Stimulated activated CD4-positive, alpha-beta T cell treated with anti-CD3 and anti-CD28 coated beads, Interleukin-4, amount 100 ng/mL, for 1 hour (primary cell): ENCODE results near the gene CEBPG.

Source experiments
- DNase-seq: peaks from one replicate; pipeline ENCODE4 v3.0.0-alpha.2; 2020

The CEBPG gene

DNA sequence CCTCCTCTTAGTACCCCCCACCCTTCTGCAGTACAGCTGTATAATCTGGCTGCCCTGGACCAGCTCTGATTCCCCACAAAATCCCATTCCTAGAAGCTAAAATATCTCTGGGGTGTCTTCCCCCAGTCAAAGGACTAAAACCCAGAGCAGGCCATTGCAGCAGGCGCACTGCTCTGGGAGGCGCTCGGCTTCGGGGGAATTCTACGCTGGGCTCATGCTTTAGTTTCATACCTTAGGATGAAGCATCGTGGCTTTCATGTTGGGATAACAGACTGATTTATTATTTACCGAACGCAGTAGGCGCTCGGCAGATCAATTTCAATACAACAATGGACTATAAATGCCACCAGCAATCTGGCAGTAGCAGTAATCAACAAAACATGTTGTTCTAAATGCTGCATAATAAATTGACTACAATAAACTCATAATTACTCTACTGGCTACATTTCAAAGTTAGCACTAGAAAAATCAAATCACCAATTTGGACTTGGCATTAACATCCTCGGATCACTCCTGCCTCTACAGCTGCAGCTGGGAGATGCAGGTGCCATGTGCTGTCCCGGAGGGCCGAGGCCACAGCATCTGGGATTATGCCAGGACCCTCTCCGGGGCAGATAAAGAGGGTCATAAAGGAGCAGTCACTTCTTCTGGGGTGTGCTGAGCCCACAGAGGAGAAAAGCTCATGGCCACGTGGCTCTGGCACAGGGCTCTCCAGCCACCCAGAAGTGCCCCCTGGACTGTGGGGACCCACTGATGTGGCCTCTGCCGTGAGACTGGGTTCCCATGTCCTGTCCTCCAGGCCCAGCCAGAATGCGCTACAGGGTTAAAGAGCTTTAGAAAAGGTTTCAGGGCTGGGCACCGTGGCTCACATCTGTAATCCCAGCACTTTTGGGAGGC lies 35.3 kb downstream of the CEBPG start:
- DNase-seq: no peak

DNA sequence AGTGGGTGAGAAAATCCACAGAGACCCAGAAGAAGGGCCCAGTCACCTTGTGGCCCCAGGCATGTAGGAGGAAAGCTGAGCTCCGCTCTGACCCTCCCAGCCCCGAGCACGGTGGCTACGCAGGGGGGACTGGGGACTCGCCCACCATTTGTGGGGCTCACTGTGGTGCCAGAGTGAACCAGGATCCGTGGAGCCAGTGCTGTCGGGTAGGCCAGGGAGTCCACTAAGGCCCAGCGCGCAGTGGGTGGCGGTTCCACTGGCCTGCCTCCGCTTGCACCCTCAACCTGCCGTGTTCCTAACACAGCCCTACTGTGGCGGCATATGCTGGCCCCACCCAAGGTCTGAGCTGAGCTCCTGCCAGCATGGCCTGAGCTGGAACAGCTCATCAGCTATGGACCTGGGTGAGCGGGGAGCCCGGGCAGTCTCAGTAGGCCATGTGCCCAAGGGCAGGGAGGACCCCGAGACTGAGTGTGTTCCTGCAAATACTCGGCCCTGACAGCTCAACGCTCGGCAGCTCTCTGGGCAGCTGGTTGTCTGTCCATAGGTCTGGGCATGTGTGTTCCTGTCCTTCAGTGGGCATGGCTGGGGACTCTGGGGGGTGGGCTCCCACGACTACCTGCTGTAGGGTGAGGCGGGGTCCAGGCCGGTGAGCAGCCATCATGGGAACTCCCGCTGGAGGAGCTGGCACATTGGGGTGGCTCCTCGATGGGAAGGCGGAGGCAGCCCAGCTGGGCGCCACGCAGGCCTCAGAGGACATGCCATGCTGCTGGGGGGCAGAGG lies 36.6 kb downstream of the CEBPG start:
- no peak for DNase-seq

DNA sequence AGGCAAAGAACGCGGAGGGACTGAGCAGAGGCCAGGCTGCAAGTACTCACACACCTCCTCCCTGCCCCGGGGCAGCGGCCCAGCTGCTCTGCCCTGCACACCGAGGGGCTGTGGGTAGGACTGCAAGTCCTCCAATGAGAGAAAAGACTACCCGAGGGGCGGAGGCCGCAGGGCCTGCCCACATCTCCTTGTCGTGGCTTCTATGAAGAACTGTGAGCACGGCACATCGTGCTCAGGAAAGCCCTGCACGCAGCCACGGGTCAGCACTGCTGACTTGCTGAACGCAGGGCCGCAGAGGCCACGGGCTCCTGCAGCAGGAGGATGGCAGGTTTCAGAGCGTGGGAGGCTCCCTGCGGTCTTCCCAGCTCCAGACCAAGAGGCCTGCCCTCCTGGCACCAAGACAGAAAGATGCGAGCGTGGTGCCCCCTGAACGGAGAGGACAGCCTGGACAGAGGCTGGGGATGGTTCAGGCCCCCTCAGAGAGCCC lies 37.4 kb downstream of the CEBPG start:
- DNase-seq: no peak

DNA sequence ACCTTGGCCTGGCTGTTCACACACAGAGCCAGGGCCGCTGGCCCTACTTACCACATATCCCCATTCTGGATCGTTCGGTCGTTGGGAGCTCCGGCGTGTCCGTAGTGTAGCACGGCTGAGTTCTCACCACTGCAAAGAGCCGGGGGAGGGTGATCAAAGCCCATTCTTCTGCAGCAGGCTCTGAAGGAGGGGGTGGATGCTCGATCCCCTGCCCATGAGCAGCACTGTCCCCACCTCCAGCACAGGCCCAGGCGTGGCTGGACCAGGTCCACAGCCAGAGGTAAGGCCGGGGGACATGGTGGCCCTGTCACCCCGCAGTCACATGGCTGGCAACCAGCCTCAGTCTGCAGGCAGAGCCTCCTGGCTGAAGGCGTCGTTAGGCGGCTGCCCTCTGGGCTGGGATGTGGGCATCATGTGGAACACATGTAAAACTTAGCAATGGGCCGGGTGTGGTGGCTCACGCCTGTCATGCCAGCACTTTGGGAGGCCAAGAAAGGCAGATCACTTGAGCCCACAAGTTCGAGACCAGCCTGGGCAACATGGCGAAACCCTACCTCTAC lies 38.2 kb downstream of the CEBPG start:
- DNase-seq: no peak

DNA sequence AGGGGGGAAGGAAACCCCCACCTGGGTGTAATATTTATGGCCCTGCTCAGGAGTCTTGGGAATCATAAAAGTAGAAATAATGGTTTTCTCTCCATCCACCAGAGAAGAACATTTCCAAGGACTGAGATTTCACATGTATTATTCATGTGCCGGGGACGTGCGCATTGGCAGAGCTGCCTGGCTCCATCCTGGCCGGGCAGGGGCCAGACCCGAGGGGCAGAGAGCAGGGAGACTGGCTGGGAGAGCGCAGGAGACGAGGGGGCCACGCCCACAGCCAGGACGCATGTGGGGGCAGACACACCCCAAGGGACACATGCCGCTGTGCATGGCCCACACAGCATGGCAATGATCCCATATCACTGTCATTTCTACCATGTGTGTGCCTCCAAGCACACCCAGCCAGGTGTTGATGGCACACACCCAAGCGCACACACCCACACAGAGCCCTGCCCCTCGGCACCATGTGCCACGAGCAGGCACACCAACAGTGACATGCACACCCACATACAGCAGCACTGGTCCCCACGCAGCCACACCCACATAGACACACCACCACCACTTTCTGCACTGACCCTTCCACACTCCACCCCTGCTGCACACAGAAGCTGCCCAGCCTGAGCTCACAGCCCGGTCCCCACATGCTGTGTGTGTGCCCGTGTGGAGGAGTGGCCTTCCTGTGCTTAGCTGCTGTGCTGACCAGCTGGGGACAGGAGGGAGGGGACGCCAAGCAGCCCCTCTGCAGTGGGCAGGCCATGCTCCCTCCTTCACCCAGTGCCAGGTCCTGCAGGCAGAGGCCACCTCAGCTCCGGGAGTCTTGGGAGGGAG lies 39.3 kb downstream of the CEBPG start:
- DNase-seq: no peak

DNA sequence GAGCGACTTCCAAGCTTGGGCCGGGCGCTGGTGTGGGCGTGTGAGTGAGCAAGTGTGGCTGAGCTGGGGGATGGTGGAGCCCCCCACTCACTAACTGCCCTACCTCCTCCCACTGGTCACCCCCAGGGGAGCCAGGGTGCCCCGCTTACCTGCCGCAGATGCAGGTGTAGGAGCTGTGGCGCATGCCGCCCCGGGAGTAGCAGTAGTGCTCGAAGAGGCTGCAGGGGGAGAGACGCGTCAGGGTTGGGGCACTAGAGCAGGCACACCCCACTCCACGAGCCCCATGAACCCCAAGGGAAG lies 39.9 kb downstream of the CEBPG start:
- no peak for DNase-seq

DNA sequence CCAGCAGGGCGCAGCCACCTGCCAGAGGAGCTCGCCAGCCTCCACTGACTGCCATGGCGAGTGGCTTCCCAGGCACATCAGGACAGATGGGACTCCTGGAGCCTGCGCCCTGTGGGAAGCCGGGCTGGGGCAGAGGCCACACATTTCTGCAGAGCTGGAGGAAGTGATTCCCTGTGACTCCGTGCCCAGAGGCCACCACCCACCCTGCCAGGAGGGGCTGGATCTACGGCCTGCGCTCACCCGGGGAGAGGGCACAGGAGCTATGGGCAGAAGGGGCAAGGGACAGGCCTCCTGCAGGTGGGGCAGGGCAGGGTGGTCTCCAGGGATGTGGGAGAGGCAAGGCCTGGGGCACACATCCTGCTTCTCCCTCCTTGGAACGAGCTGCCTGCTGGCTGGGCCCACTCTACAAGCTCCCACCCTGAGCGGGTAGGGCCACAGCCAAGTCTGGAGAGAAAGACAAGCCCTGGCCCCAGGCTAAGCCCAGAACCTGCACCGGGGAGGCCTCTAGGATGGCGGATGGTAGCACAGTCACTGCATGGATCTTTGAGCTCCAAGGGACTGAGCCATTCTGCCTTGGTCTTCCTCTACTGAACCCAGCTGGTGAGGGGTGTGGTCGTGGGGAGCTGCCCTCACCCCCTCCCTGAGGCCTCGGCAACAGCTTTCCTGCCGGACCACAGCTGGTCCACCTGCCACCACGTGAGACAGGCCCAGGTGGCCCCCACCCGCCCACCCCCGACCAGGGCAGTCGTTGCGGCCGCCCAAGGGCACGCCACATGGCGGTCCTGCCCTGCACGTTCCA lies 40.6 kb downstream of the CEBPG start:
- DNase-seq: no peak

DNA sequence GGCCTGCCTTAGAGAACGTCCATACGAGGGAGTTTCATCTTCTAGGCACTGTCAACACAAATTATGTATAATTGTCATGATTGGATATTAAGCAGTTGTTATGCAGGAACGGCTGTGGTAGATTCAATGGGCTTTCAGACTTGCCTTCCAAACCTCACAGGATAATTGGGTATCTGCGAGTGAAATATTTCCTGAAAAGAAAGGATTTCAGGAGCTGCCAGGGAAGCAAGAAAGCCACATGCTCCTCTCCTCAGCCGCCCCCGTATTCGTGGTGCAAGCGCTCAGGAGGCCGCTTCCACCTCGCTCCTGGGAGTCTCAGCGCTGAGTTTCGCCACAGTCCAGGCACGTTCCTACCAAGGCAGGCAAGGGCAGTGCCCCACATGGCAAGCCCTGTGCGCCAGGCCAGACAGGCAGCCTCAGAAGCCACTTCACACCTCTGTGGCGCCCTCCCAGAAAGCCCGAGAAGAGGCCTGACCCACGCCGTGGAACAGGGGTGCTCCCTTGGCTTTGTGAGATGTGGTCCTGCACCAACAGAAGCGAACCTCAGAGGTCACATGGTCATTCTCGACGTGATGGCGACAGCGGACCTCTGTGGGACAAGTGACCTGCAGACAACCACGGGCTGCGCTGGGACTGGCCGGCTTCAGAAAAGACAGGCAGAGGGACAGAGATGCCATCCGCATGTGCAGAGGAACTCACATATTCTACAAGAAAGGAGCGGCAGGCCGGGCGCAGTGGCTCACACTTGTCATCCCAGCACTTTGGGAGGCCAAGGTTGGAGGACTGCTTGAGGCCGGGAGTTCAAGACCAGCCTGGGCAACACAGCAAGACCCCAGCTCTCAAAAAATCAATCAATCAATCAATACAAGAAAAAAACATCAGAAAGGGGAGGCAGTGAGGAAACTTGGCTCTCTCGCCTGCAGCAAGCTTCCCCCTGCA lies 41.4 kb downstream of the CEBPG start:
- no peak for DNase-seq

DNA sequence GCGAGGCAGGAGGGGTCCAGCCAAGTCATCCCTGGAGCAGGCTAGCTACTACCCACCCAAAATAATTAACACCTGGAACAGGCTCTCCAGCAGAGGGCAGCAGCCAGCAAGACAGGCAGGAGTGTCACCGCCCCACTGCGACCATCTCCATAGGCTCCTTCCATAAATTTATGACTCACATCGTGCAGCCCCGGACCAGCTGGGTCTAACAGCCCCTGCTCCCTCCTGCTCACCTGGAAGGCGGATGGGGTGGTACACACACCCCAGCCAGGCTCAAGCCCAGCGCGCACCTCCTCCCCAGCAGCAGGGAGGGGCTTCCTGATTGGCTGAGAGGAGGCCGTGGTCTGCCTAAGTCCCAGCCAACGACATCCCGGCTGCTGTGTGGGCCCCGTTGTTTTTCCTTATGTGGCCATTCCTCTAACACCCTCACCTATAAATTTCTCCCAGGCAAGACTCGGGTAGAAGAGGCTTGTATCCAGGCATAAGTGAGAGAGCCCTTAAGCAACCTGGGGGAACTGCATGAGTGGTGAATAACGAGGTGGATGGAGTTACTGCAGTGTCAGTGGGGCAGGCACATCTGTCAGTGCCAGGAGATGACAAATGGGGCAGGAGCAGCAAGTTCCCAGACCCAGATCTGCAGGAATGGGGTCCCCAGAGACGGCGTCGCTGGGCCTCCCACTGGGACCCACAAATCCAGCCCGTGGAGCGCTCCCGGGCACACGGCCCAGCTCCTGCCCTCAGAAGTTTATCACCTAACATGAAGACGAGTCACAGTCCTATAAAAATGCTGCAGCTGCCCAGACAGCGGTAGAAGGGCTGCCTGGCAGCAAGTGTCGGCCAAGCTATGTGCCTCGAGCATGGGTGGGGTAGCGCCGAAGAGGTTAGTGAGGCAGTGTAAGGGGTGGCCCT lies 43.1 kb downstream of the CEBPG start:
- DNase-seq: peak; percentile 68

DNA sequence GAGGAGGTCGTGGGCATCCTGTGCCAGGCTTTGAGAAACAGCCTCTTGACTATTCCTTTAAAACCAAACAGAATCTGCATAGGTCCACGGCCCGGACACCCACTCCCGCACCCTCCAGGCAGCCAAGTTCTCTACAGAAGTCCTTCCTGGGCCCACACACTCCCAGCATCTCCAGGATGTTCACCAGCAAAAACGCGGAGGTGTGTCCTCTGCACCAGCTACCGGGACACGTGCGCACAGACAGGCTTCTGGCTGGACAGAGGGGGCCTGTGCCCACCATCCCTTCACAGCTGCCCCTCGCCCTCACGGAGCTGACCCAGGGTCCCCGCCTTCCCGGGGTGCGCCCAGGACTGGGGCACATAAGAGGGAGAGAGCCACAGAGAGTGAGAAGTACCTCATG lies 44.2 kb downstream of the CEBPG start:
- DNase-seq: no peak

DNA sequence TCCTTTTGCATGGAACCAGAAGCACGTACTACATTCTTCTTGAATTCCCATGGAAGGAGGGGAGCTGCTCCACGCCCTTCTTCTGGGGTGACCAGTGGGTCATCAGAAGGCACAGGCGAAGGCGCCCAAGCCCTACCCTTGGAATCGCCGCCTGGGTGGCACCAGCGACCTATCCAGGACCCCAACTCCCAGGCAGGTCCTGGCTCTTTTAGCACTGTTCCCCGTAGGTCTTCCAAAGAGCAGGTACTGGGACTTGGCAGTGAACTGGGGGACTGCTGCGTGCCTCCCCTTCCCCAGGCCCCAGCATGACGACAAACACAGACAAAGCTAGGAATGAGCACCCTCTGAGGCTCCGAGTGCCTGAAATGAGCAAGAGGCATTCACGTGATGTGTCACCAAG lies 45.0 kb downstream of the CEBPG start:
- no peak for DNase-seq

DNA sequence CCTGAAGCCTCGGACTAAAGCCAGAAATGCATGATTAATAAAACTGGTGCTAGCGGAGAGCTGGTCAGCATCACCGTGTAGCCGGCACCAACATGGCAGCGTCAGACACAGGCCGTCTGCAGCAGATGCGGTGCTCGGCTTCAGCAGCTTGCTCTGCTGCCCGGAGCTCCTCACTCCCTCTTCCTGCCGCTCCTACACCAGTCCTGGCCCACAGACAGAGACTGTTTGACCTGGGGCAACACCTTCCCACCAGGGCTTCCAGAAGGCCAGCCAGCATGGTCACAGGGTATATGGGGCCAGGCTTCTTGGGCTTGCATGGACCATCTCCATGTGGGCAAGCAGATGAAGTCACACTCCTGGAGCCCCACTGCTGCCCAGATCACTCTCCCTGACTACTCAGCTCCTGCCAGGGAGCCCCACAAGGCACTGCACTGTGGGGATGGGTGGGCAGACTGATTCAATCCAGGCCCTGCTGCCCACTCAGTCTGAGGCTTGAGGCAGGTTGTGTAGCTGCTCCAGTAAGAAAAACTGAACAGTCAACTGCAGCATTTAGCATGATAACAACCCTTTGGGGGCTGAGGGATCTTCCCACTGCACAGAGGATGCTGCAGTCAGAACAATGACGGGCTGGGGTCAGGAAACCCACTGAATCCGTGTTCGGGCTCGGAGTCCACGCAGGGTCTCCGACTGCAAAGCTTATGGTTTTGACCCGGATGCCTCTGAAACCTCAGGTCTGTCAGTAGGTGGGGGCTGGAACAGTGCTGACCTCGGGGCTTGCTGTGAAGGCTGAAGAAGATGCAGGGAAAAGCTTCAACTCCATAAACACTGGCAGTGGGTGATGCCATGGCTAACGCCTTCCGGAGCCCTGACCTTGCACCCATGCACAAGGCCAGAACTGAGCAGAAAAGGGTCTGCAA lies 45.6 kb downstream of the CEBPG start:
- no peak for DNase-seq

DNA sequence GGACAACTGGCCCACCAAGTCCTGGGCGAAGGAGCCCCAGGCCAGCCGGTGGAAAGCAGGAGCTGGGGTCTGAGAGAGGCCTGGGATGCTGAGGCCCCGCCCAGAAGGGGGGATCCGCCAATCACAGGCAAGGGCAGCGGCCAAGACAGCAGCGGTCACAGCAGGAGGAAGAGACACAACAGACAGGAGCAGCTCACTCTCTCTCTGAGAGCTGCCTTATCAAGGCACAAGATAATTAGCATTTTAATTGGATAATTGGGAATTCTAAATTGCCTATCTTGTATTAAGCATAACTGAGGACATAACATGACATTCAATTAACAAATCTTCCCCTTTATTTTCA lies 46.2 kb downstream of the CEBPG start:
- DNase-seq: no peak

DNA sequence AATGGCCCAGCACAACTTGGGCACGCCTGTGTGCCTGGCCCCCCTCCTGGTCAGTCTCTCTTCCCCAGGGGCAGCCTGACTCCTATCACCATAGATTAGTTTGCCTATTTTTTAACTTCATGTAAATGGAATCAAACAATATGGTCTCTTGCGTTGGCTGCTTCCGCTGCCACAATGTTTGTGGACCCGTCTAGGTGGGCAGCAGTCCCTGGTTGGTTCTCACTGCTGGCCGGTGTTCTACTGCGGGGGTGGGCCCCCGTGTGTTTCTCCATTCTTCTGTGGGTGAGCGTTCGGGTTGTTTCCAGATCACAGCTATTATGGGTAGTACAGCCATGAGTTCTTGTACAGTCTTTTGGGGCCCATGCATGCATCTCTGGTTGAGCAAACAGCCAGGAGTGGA lies 47.3 kb downstream of the CEBPG start:
- no peak for DNase-seq

DNA sequence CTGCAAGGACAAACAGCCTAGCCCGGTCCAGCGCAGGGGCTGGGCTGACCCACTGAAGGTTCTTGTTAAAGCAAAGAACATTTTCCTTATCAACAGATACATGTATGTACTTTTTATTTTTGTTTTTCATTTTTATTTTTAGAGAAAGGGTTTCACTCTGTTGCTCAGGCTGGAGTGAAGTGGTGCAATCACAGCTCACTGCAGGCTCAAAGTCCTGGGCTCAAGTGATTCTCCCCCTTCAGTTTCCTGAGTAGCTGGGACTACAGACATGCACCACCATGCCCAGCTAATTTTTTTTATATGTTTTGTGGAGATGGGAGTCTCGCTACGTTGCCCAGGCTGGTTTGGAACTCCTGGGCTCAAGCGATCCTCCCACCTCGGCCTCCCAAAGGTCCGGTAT lies 47.9 kb downstream of the CEBPG start:
- DNase-seq: no peak

DNA sequence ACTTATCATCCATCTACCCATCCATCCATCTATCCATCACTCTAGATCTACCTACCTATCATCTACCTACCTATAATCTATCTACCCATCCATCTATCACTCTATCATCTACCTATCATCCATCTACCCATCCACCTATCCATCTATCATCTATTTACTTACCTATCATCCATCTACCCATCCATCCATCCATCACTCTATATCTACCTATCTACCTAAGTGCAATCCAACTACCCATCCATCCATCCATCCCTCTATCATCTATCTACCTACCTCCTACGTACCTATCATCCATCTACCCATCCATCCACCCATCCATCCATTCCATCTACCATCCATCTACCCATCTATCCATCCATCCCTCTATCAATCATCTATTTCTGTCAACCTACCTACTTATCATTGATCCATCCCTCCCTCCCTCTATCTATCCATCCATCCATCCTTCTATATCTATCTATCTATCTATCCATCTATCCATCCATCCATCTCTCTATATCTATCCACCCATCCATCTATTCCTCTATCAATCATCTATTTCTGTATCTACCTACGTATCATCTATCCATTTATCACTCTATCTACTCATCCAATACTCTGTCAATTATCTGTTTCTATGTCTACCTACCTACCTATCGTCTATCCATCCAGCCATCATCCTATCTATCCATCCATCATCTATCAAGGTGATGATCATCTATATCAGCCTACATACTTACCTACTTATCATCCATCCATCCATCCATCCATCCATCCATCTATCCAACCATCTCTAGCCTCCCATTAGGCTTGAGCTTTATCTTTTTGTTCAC lies 49.1 kb downstream of the CEBPG start:
- no peak for DNase-seq

DNA sequence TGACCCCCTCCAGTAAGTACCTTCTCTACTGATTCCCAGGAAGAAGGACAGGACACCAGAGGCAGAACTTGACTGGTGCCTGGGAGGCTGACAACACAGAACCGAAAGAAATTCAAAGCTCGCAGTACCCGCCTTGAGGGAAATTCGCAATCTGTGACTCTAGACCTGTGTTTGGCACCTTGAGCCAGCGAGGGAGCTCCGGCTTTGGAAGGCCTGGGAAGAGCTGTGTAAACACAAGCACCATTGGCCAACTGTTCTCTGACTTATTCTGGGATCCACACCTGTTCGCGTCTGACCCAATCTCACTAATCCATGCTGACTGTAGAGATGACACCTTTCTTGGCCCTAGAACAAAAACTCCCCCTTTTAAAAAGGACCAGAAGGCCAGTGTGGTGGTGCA lies 50.7 kb downstream of the CEBPG start:
- DNase-seq: no peak
